ENCODE results near the gene CFAP251.
"Not testable (repeated sequence)": the region's sequence is repeated elsewhere in the genome, so short reads cannot be mapped to it uniquely, and the experiment has no call there.

CFAP251 gene

GRCh38 chr12:121981456-121981855 lies 63.1 kb downstream of the CFAP251 start:
- no peak for DNase-seq (ENCODE audit: extremely low read depth, low read depth)
- no peak for TF ChIP-seq CTCF (IDR thresholded peaks at IDR 0.05; ENCODE audit: low read depth, low read length)

GRCh38 chr12:121982950-121983349 lies 64.6 kb downstream of the CFAP251 start:
- no peak for DNase-seq (ENCODE audit: extremely low read depth, low read depth)
- TF ChIP-seq CTCF (IDR thresholded peaks at IDR 0.05; ENCODE audit: low read depth, low read length), result no peak

- no peak for DNase-seq (ENCODE audit: extremely low read depth, low read depth)
Measured at GRCh38 chr12:121983536-121984210, 65.3 kb downstream of the CFAP251 start.

GRCh38 chr12:121986489-121987245 lies 68.3 kb downstream of the CFAP251 start:
- no peak for TF ChIP-seq CTCF (IDR thresholded peaks at IDR 0.05; ENCODE audit: low read depth, low read length)
- no peak for DNase-seq (ENCODE audit: extremely low read depth, low read depth)

More at GRCh38 chr12:121983536-121984210, 65.3 kb downstream of the CFAP251 start:
- no peak for TF ChIP-seq CTCF (IDR thresholded peaks at IDR 0.05; ENCODE audit: low read depth, low read length)

- DNase-seq (ENCODE audit: extremely low read depth, low read depth), result not testable (repeated sequence)
Measured at GRCh38 chr12:121988519-121988918, 70.1 kb downstream of the CFAP251 start.

- TF ChIP-seq CTCF (IDR thresholded peaks at IDR 0.05; ENCODE audit: low read depth, low read length), result no peak
Measured at GRCh38 chr12:121989276-121990113, 71.1 kb downstream of the CFAP251 start.

GRCh38 chr12:121990114-121990647 lies 71.8 kb downstream of the CFAP251 start:
- no peak for TF ChIP-seq CTCF (IDR thresholded peaks at IDR 0.05; ENCODE audit: low read depth, low read length)
- no peak for DNase-seq (ENCODE audit: extremely low read depth, low read depth)

More at GRCh38 chr12:121989276-121990113, 71.1 kb downstream of the CFAP251 start:
- no peak for DNase-seq (ENCODE audit: extremely low read depth, low read depth)

All from AG09319 (cell line).